Suprapubic skin (tissue), 4 donors: ENCODE data around the gene OOSP3.

Experiments used
- EP300 ChIP-seq: sonication (generic); formaldehyde crosslinking; IDR thresholded peaks from one replicate; pipeline ENCODE4 v1.6.1; 2017; ENCODE audit warnings: antibody characterized with exemption
- POLR2A ChIP-seq, 2 donors: fragments of 450-650 bp; IDR thresholded peaks; one replicate each; pipeline ENCODE4 v1.6.1; 2017; ENCODE audit warnings: antibody characterized with exemption in 2 of 2, mild to moderate bottlenecking in 2 of 2, moderate library complexity in 2 of 2
- POLR2AphosphoS5 ChIP-seq, 3 donors: sonication (generic); formaldehyde crosslinking; IDR thresholded peaks; one replicate each; pipeline ENCODE4 v1.6.1; 2017; ENCODE audit warnings: antibody characterized with exemption in 3 of 3
- TF ChIP-seq, protein P1 (sequence below), 2 donors: fragments of 200-600 bp in 1 of 2; fragments of 450-650 bp in 1 of 2; sonication (generic) in 1 of 2; IDR thresholded peaks; one replicate each; pipeline ENCODE4 v1.5.1; 2016 to 2019; ENCODE audit warnings: antibody characterized with exemption in 2 of 2, mild to moderate bottlenecking in 1 of 2, moderate library complexity in 1 of 2

DNA sequence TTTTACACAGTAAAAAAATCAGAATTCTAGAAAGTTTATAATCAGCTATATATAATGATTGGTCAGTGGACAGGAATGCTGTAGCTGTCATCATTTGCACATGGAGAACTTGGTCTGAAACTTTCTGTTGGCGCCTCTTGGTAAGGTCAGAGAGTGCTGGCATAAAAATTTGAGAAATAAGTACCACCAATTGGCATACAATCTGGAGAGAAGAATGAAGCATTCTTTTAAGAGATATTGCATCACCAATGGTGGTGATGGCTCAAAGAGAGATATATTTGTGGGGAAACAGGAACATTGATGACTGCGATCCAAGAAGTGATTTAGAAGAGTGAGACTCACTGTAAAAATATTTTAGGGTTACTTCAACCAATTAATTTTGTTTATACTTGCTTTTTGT lies 39.9 kb downstream of the OOSP3 start:
- TF ChIP-seq, protein P1, sequence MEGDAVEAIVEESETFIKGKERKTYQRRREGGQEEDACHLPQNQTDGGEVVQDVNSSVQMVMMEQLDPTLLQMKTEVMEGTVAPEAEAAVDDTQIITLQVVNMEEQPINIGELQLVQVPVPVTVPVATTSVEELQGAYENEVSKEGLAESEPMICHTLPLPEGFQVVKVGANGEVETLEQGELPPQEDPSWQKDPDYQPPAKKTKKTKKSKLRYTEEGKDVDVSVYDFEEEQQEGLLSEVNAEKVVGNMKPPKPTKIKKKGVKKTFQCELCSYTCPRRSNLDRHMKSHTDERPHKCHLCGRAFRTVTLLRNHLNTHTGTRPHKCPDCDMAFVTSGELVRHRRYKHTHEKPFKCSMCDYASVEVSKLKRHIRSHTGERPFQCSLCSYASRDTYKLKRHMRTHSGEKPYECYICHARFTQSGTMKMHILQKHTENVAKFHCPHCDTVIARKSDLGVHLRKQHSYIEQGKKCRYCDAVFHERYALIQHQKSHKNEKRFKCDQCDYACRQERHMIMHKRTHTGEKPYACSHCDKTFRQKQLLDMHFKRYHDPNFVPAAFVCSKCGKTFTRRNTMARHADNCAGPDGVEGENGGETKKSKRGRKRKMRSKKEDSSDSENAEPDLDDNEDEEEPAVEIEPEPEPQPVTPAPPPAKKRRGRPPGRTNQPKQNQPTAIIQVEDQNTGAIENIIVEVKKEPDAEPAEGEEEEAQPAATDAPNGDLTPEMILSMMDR (IDR thresholded peaks at IDR 0.05): no peak
- no peak for TF ChIP-seq POLR2AphosphoS5 (IDR thresholded peaks at IDR 0.05)
- TF ChIP-seq POLR2A (IDR thresholded peaks at IDR 0.05): no peak
- no peak for TF ChIP-seq EP300
